ENCODE measurements around the gene SNRNP48.

SNRNP48 gene

GRCh38 chr6:7559651-7560385, 30.2 kb upstream of the SNRNP48 start:
- DNase-seq: no peak

GRCh38 chr6:7561153-7561964, 28.6 kb upstream of the SNRNP48 start:
- DNase-seq: no peak

GRCh38 chr6:7562769-7563168, 27.2 kb upstream of the SNRNP48 start:
- DNase-seq: no peak

- no peak for DNase-seq
Measured at GRCh38 chr6:7566107-7566506, 23.9 kb upstream of the SNRNP48 start.

- DNase-seq: no peak
Measured at GRCh38 chr6:7566617-7567173, 23.3 kb upstream of the SNRNP48 start.

- no peak for DNase-seq
Measured at GRCh38 chr6:7568021-7568420, 22.0 kb upstream of the SNRNP48 start.

- no peak for DNase-seq
Measured at GRCh38 chr6:7569082-7569481, 20.9 kb upstream of the SNRNP48 start.

GRCh38 chr6:7572213-7572943, 17.6 kb upstream of the SNRNP48 start:
- DNase-seq: no peak

- DNase-seq: no peak
Measured at GRCh38 chr6:7574500-7574899, 15.5 kb upstream of the SNRNP48 start.

GRCh38 chr6:7578516-7578915, 11.5 kb upstream of the SNRNP48 start:
- no peak for DNase-seq

GRCh38 chr6:7578931-7579330, 11.1 kb upstream of the SNRNP48 start:
- DNase-seq: no peak

GRCh38 chr6:7579851-7580250, 10.1 kb upstream of the SNRNP48 start:
- no peak for DNase-seq

GRCh38 chr6:7580537-7580926, 9.5 kb upstream of the SNRNP48 start:
- no peak for DNase-seq

GRCh38 chr6:7580927-7581618, 8.9 kb upstream of the SNRNP48 start:
- DNase-seq: no peak

- DNase-seq: no peak
Measured at GRCh38 chr6:7585287-7585930, 4.6 kb upstream of the SNRNP48 start.

- no peak for DNase-seq
Measured at GRCh38 chr6:7587631-7588100, 2.3 kb upstream of the SNRNP48 start.

- DNase-seq: no peak
Measured at GRCh38 chr6:7588506-7588905, 1.5 kb upstream of the SNRNP48 start.

GRCh38 chr6:7589221-7589620, 777 bp upstream of the SNRNP48 start:
- DNase-seq: no peak

- DNase-seq: no peak
Measured at GRCh38 chr6:7590918-7591302, 912 bp downstream of the SNRNP48 start.

- DNase-seq: no peak
Measured at GRCh38 chr6:7591770-7592169, 1.8 kb downstream of the SNRNP48 start.

GRCh38 chr6:7593229-7593628, 3.2 kb downstream of the SNRNP48 start:
- no peak for DNase-seq

- DNase-seq: no peak
Measured at GRCh38 chr6:7594579-7595125, 4.7 kb downstream of the SNRNP48 start.
